GM23338 (cell line): Measurements from ENCODE around the gene SMIM35. TPM values are rescaled to one million over a fixed set of nuclear protein-coding genes. Genes with fewer than 3 reads are reported as not detected.
A peak's percentile ranks its signal among the peaks of the same experiment; 100 is the strongest.

Experiments used
- ATAC-seq: fragments of 200-7000 bp; cut with Tn5 transposase; 3 replicates; pipeline ENCODE4 v1.9.1; 2020
- DNase-seq: peaks from one replicate; pipeline ENCODE4 v3.0.0-alpha.2; 2015; ENCODE audit warnings: low spot score
- H2AFZ ChIP-seq: fragments of 200-600 bp; sonication (generic); 2 replicates; pipeline ENCODE4 v1.8.0; 2016; ENCODE audit warnings: antibody characterized with exemption, mild to moderate bottlenecking, moderate library complexity
- H3F3A ChIP-seq: fragments of 200-600 bp; sonication (generic); replicated peaks from 2 replicates; pipeline ENCODE4 v1.8.0; 2017; ENCODE audit warnings: antibody characterized with exemption, mixed run types, low read depth
- H3K27ac ChIP-seq: fragments of 200-600 bp; sonication (generic); 2 replicates; pipeline ENCODE4 v1.6.1; 2016; ENCODE audit warnings: low read depth
- H3K27me3 ChIP-seq: fragments of 200-600 bp; sonication (generic); 2 replicates; pipeline ENCODE4 v1.8.0; 2016; ENCODE audit warnings: mild to moderate bottlenecking, mixed run types, moderate library complexity; ENCODE audit not compliant: insufficient read depth
- H3K36me3 ChIP-seq: fragments of 200-600 bp; sonication (generic); 2 replicates; pipeline ENCODE4 v1.8.0; 2016; ENCODE audit warnings: mild to moderate bottlenecking; ENCODE audit not compliant: insufficient read depth
- H3K4me1 ChIP-seq: fragments of 200-600 bp; sonication (generic); 2 replicates; pipeline ENCODE4 v1.8.0; 2016; ENCODE audit warnings: mild to moderate bottlenecking, moderate library complexity; ENCODE audit not compliant: insufficient read depth
- H3K4me2 ChIP-seq: fragments of 200-600 bp; sonication (generic); 2 replicates; pipeline ENCODE4 v1.7.1; 2017; ENCODE audit warnings: mixed run types
- H3K4me3 ChIP-seq: fragments of 200-600 bp; sonication (generic); 2 replicates; pipeline ENCODE4 v1.6.1; 2016; ENCODE audit warnings: mixed run types
- H3K79me2 ChIP-seq: fragments of 200-600 bp; sonication (generic); replicated peaks from 2 replicates; pipeline ENCODE4 v1.8.0; 2017; ENCODE audit warnings: mild to moderate bottlenecking; ENCODE audit not compliant: insufficient read depth
- H3K9me2 ChIP-seq: fragments of 200-600 bp; sonication (generic); 2 replicates; pipeline ENCODE4 v1.8.0; 2017; ENCODE audit not compliant: insufficient read depth
- H4K20me1 ChIP-seq: fragments of 200-600 bp; sonication (generic); replicated peaks from 2 replicates; pipeline ENCODE4 v1.8.0; 2017; ENCODE audit warnings: mild to moderate bottlenecking; ENCODE audit not compliant: insufficient read depth
- H3K27ac Mint-ChIP-seq: 2 replicates; pipeline ENCODE4 v1.8.0; 2020; ENCODE audit warnings: inconsistent platforms, mild to moderate bottlenecking, moderate library complexity, mixed read lengths
- H3K27me3 Mint-ChIP-seq: 3 replicates; pipeline ENCODE4 v1.8.0; 2022; ENCODE audit warnings: low read depth, mild to moderate bottlenecking, moderate library complexity, mixed read lengths, inconsistent platforms; ENCODE audit not compliant: insufficient read depth, poor library complexity
- H3K36me3 Mint-ChIP-seq: 3 replicates; pipeline ENCODE4 v1.8.0; 2021; ENCODE audit warnings: low read depth, mild to moderate bottlenecking, inconsistent platforms, moderate library complexity, mixed read lengths
- H3K4me1 Mint-ChIP-seq: 3 replicates; pipeline ENCODE4 v1.8.0; 2020; ENCODE audit warnings: mild to moderate bottlenecking, inconsistent platforms, mixed read lengths
- H3K4me3 Mint-ChIP-seq: 3 replicates; pipeline ENCODE4 v1.8.0; 2021; ENCODE audit warnings: moderate library complexity, mild to moderate bottlenecking, inconsistent platforms, mixed read lengths
- H3K9me3 Mint-ChIP-seq: 3 replicates; pipeline ENCODE4 v1.8.0; 2020; ENCODE audit warnings: moderate library complexity, mild to moderate bottlenecking, inconsistent platforms, mixed read lengths
- CREB1 ChIP-seq: fragments of 250-450 bp; sonication (Bioruptor Pico); IDR thresholded peaks from 2 replicates; pipeline ENCODE4 v1.5.0; 2020; ENCODE audit warnings: low read depth, mild to moderate bottlenecking, moderate library complexity
- EZH2 ChIP-seq: fragments of 200-600 bp; sonication (generic); IDR thresholded peaks from one replicate; pipeline ENCODE4 v1.8.0; 2017; ENCODE audit warnings: antibody characterized with exemption, mild to moderate bottlenecking, low read depth; ENCODE audit not compliant: unreplicated experiment
- POLR2AphosphoS5 ChIP-seq: IDR thresholded peaks from 2 replicates; pipeline ENCODE4 v1.6.1; 2016; ENCODE audit warnings: antibody characterized with exemption, low read depth
- ZNF114 ChIP-seq: fragments of 250-450 bp; sonication (Bioruptor Pico); IDR thresholded peaks from 2 replicates; pipeline ENCODE4 v1.5.0; 2020; ENCODE audit warnings: mild to moderate bottlenecking, moderate library complexity
- ZNF331 ChIP-seq: fragments of 250-450 bp; sonication (Bioruptor Pico); IDR thresholded peaks from 2 replicates; pipeline ENCODE4 v1.5.0; 2020; ENCODE audit warnings: low read depth, mild to moderate bottlenecking, moderate library complexity
- polyA plus RNA-seq: library from polyadenylated mRNA; unstranded; fragments of >200 nt; fragmentation: Nextera tagmentation; extraction: Ambion mirVana; gene quantifications from 2 replicates; pipeline ENCODE4 v1.2.1, GENCODE V29; 2016
- total RNA-seq: library from RNA; depleted of rRNA; stranded (reverse); fragments of >200 nt; shearing (Covaris generic); gene quantifications from 2 replicates; pipeline ENCODE4 v1.2.3, GENCODE V29; 2014
- TF ChIP-seq, protein P1 (sequence below): fragments of 250-450 bp; sonication (Bioruptor Pico); IDR thresholded peaks from 2 replicates; pipeline ENCODE4 v1.5.0; 2020; ENCODE audit warnings: mild to moderate bottlenecking, moderate library complexity

The SMIM35 gene
- total and polyA plus RNA-seq, 2 experiments from 2014 or later, result not detected

DNA sequence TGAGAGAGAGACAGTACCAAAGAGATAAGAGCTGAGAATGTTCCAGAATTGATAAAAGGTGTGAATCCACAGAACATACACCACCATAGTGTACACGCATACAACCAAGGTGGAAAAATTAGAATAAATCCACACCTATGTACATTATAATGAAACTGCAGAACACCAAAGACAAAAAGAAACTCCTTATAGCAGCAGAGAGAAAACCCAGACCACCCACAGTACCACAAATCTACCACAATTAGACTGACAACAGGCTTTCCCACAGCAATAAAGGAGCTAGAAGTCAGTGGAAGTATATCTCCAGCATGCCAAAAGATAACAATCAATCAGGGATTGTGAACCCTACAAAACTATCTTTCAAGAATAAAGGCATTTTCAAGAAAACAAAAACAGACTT lies 34.0 kb upstream of the SMIM35 start (continued):
- TF ChIP-seq, protein P1, sequence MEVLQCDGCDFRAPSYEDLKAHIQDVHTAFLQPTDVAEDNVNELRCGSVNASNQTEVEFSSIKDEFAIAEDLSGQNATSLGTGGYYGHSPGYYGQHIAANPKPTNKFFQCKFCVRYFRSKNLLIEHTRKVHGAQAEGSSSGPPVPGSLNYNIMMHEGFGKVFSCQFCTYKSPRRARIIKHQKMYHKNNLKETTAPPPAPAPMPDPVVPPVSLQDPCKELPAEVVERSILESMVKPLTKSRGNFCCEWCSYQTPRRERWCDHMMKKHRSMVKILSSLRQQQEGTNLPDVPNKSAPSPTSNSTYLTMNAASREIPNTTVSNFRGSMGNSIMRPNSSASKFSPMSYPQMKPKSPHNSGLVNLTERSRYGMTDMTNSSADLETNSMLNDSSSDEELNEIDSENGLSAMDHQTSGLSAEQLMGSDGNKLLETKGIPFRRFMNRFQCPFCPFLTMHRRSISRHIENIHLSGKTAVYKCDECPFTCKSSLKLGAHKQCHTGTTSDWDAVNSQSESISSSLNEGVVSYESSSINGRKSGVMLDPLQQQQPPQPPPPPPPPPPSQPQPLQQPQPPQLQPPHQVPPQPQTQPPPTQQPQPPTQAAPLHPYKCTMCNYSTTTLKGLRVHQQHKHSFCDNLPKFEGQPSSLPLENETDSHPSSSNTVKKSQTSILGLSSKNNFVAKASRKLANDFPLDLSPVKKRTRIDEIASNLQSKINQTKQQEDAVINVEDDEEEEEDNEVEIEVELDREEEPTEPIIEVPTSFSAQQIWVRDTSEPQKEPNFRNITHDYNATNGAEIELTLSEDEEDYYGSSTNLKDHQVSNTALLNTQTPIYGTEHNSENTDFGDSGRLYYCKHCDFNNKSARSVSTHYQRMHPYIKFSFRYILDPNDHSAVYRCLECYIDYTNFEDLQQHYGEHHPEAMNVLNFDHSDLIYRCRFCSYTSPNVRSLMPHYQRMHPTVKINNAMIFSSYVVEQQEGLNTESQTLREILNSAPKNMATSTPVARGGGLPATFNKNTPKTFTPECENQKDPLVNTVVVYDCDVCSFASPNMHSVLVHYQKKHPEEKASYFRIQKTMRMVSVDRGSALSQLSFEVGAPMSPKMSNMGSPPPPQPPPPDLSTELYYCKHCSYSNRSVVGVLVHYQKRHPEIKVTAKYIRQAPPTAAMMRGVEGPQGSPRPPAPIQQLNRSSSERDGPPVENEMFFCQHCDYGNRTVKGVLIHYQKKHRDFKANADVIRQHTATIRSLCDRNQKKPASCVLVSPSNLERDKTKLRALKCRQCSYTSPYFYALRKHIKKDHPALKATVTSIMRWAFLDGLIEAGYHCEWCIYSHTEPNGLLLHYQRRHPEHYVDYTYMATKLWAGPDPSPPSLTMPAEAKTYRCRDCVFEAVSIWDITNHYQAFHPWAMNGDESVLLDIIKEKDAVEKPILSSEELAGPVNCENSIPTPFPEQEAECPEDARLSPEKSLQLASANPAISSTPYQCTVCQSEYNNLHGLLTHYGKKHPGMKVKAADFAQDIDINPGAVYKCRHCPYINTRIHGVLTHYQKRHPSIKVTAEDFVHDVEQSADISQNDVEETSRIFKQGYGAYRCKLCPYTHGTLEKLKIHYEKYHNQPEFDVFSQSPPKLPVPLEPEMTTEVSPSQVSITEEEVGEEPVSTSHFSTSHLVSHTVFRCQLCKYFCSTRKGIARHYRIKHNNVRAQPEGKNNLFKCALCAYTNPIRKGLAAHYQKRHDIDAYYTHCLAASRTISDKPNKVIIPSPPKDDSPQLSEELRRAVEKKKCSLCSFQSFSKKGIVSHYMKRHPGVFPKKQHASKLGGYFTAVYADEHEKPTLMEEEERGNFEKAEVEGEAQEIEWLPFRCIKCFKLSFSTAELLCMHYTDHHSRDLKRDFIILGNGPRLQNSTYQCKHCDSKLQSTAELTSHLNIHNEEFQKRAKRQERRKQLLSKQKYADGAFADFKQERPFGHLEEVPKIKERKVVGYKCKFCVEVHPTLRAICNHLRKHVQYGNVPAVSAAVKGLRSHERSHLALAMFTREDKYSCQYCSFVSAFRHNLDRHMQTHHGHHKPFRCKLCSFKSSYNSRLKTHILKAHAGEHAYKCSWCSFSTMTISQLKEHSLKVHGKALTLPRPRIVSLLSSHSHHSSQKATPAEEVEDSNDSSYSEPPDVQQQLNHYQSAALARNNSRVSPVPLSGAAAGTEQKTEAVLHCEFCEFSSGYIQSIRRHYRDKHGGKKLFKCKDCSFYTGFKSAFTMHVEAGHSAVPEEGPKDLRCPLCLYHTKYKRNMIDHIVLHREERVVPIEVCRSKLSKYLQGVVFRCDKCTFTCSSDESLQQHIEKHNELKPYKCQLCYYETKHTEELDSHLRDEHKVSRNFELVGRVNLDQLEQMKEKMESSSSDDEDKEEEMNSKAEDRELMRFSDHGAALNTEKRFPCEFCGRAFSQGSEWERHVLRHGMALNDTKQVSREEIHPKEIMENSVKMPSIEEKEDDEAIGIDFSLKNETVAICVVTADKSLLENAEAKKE, result no peak

DNA sequence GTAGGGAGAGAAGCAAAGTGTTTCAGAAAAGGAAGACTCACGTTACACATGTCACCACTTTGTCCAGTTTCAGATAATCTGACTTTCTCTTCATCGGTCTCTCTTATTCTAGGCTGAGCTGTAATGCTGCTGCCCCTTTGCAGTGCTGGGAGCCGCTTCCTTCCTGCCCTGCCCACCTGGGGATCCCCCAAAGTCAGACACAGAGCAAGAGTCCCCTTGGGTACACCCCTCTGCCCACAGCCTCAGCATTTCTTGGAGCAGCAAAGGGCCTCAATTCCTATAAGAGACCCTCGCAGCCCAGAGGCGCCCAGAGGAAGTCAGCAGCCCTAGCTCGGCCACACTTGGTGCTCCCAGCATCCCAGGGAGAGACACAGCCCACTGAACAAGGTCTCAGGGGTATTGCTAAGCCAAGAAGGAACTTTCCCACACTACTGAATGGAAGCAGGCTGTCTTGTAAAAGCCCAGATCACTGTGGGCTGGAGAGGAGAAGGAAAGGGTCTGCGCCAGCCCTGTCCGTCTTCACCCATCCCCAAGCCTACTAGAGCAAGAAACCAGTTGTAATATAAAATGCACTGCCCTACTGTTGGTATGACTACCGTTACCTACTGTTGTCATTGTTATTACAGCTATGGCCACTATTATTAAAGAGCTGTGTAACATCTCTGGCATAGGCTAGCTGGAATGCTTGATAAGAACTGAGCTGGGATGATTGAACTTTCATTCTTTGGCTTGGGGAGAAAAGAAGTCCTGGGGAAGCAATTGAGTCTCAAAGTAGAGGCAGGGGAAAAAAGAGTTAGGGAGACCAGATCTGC lies 31.2 kb upstream of the SMIM35 start:
- no peak overlapping the region for H3K4me3 Mint-ChIP-seq
- H4K20me1 ChIP-seq, result no peaks in the 10 kb centered on the region
- ATAC-seq (peak; percentile 34; the same call in 2 of the 3 replicates), DNase-seq (no peak)
- no peak overlapping the region for H3K27ac ChIP-seq
- H2AFZ ChIP-seq, result no peak overlapping the region
- H3K27me3 ChIP-seq, result no peaks in the 10 kb centered on the region
- no peaks in the 10 kb centered on the region for H3K36me3 ChIP-seq
- no peaks in the 10 kb centered on the region for H3K9me3 Mint-ChIP-seq
- H3K4me2 ChIP-seq, result no peak overlapping the region
- H3F3A ChIP-seq, result no peaks in the 10 kb centered on the region
- no peaks in the 10 kb centered on the region for H3K79me2 ChIP-seq
- no peak overlapping the region for H3K4me3 ChIP-seq
- H3K36me3 Mint-ChIP-seq, result no peaks in the 10 kb centered on the region
- H3K4me1 Mint-ChIP-seq, result peaks cover 13% of the 10 kb centered on the region
- H3K4me1 ChIP-seq, result peaks cover 14% of the 10 kb centered on the region; the same call in 1 of the 2 replicates
- H3K27ac Mint-ChIP-seq, result no peak overlapping the region
- H3K27me3 Mint-ChIP-seq, result peaks cover 5% of the 10 kb centered on the region
- no peaks in the 10 kb centered on the region for H3K9me2 ChIP-seq
- TF ChIP-seq POLR2AphosphoS5, result no peak
- TF ChIP-seq ZNF331 (CRISPR knock-in tag), result no peak
- TF ChIP-seq, protein P1, result no peak
- no peak for TF ChIP-seq ZNF114 (CRISPR knock-in tag)
- TF ChIP-seq CREB1, result no peak
- TF ChIP-seq EZH2, result no peak
